GM23338 (cell line): ENCODE results near the gene ACTR8. TPM values are rescaled to one million over a fixed set of nuclear protein-coding genes. Genes with fewer than 3 reads are reported as not detected.

ENCODE experiments used
- ATAC-seq: fragments of 200-7000 bp; cut with Tn5 transposase; 3 replicates; pipeline ENCODE4 v1.9.1; 2020
- DNase-seq: peaks from one replicate; pipeline ENCODE4 v3.0.0-alpha.2; 2015; ENCODE audit warnings: low spot score
- H2AFZ ChIP-seq: fragments of 200-600 bp; sonication (generic); 2 replicates; pipeline ENCODE4 v1.8.0; 2016; ENCODE audit warnings: antibody characterized with exemption, mild to moderate bottlenecking, moderate library complexity
- H3F3A ChIP-seq: fragments of 200-600 bp; sonication (generic); replicated peaks from 2 replicates; pipeline ENCODE4 v1.8.0; 2017; ENCODE audit warnings: antibody characterized with exemption, mixed run types, low read depth
- H3K27ac ChIP-seq: fragments of 200-600 bp; sonication (generic); 2 replicates; pipeline ENCODE4 v1.6.1; 2016; ENCODE audit warnings: low read depth
- H3K27me3 ChIP-seq: fragments of 200-600 bp; sonication (generic); 2 replicates; pipeline ENCODE4 v1.8.0; 2016; ENCODE audit warnings: mild to moderate bottlenecking, mixed run types, moderate library complexity; ENCODE audit not compliant: insufficient read depth
- H3K36me3 ChIP-seq: fragments of 200-600 bp; sonication (generic); 2 replicates; pipeline ENCODE4 v1.8.0; 2016; ENCODE audit warnings: mild to moderate bottlenecking; ENCODE audit not compliant: insufficient read depth
- H3K4me1 ChIP-seq: fragments of 200-600 bp; sonication (generic); 2 replicates; pipeline ENCODE4 v1.8.0; 2016; ENCODE audit warnings: mild to moderate bottlenecking, moderate library complexity; ENCODE audit not compliant: insufficient read depth
- H3K4me2 ChIP-seq: fragments of 200-600 bp; sonication (generic); 2 replicates; pipeline ENCODE4 v1.7.1; 2017; ENCODE audit warnings: mixed run types
- H3K4me3 ChIP-seq: fragments of 200-600 bp; sonication (generic); 2 replicates; pipeline ENCODE4 v1.6.1; 2016; ENCODE audit warnings: mixed run types
- H3K79me2 ChIP-seq: fragments of 200-600 bp; sonication (generic); replicated peaks from 2 replicates; pipeline ENCODE4 v1.8.0; 2017; ENCODE audit warnings: mild to moderate bottlenecking; ENCODE audit not compliant: insufficient read depth
- H3K9me2 ChIP-seq: fragments of 200-600 bp; sonication (generic); 2 replicates; pipeline ENCODE4 v1.8.0; 2017; ENCODE audit not compliant: insufficient read depth
- H4K20me1 ChIP-seq: fragments of 200-600 bp; sonication (generic); replicated peaks from 2 replicates; pipeline ENCODE4 v1.8.0; 2017; ENCODE audit warnings: mild to moderate bottlenecking; ENCODE audit not compliant: insufficient read depth
- H3K27ac Mint-ChIP-seq: 2 replicates; pipeline ENCODE4 v1.8.0; 2020; ENCODE audit warnings: inconsistent platforms, mild to moderate bottlenecking, moderate library complexity, mixed read lengths
- H3K27me3 Mint-ChIP-seq: 3 replicates; pipeline ENCODE4 v1.8.0; 2022; ENCODE audit warnings: low read depth, mild to moderate bottlenecking, moderate library complexity, mixed read lengths, inconsistent platforms; ENCODE audit not compliant: insufficient read depth, poor library complexity
- H3K36me3 Mint-ChIP-seq: 3 replicates; pipeline ENCODE4 v1.8.0; 2021; ENCODE audit warnings: low read depth, mild to moderate bottlenecking, inconsistent platforms, moderate library complexity, mixed read lengths
- H3K4me1 Mint-ChIP-seq: 3 replicates; pipeline ENCODE4 v1.8.0; 2020; ENCODE audit warnings: mild to moderate bottlenecking, inconsistent platforms, mixed read lengths
- H3K4me3 Mint-ChIP-seq: 3 replicates; pipeline ENCODE4 v1.8.0; 2021; ENCODE audit warnings: moderate library complexity, mild to moderate bottlenecking, inconsistent platforms, mixed read lengths
- H3K9me3 Mint-ChIP-seq: 3 replicates; pipeline ENCODE4 v1.8.0; 2020; ENCODE audit warnings: moderate library complexity, mild to moderate bottlenecking, inconsistent platforms, mixed read lengths
- ETS1 ChIP-seq: IDR thresholded peaks from 2 replicates; pipeline ENCODE4 v1.6.1; 2016; ENCODE audit warnings: antibody characterized with exemption
- JUNB ChIP-seq: IDR thresholded peaks from one replicate; pipeline ENCODE4 v1.6.1; 2016; ENCODE audit warnings: antibody characterized with exemption; ENCODE audit not compliant: unreplicated experiment
- POLR2AphosphoS5 ChIP-seq: IDR thresholded peaks from 2 replicates; pipeline ENCODE4 v1.6.1; 2016; ENCODE audit warnings: antibody characterized with exemption, low read depth
- REST ChIP-seq: IDR thresholded peaks from one replicate; pipeline ENCODE4 v1.6.1; 2018; ENCODE audit warnings: antibody characterized with exemption; ENCODE audit not compliant: unreplicated experiment
- ZNF331 ChIP-seq: fragments of 250-450 bp; sonication (Bioruptor Pico); IDR thresholded peaks from 2 replicates; pipeline ENCODE4 v1.5.0; 2020; ENCODE audit warnings: low read depth, mild to moderate bottlenecking, moderate library complexity
- ZNF462 ChIP-seq: fragments of 250-450 bp; sonication (Bioruptor Pico); IDR thresholded peaks from 2 replicates; pipeline ENCODE4 v1.5.0; 2020; ENCODE audit warnings: mild to moderate bottlenecking, moderate library complexity
- polyA plus RNA-seq: library from polyadenylated mRNA; unstranded; fragments of >200 nt; fragmentation: Nextera tagmentation; extraction: Ambion mirVana; gene quantifications from 2 replicates; pipeline ENCODE4 v1.2.1, GENCODE V29; 2016
- total RNA-seq: library from RNA; depleted of rRNA; stranded (reverse); fragments of >200 nt; shearing (Covaris generic); gene quantifications from 2 replicates; pipeline ENCODE4 v1.2.3, GENCODE V29; 2014

ACTR8 gene
- total and polyA plus RNA-seq, 2 experiments from 2014 or later = 19.8 to 23.0 TPM

GRCh38 chr3:53863145-53863544, 18.8 kb downstream of the ACTR8 start:
- TF ChIP-seq ZNF331 (CRISPR knock-in tag) (no peak), REST (no peak), ETS1 (no peak), ZNF462 (no peak), POLR2AphosphoS5 (no peak), JUNB (no peak)
- H3K4me2 ChIP-seq = no peak overlapping the region
- H3K4me1 Mint-ChIP-seq = no peaks in the 10 kb centered on the region
- ATAC-seq = no peak
- no peaks in the 10 kb centered on the region for H3K9me2 ChIP-seq
- H4K20me1 ChIP-seq = peaks cover 9% of the 10 kb centered on the region; the same call in 1 of the 2 replicates
- no peaks in the 10 kb centered on the region for H3K4me1 ChIP-seq
- H3K36me3 ChIP-seq = peaks cover 5% of the 10 kb centered on the region; the same call in 1 of the 2 replicates
- H3K27ac Mint-ChIP-seq = no peak overlapping the region
- H3K4me3 ChIP-seq = no peak overlapping the region
- H3K27ac ChIP-seq = no peak overlapping the region
- H3K27me3 ChIP-seq = no peaks in the 10 kb centered on the region
- no peak overlapping the region for H3K4me3 Mint-ChIP-seq
- no peaks in the 10 kb centered on the region for H3F3A ChIP-seq
- peaks cover 1% of the 10 kb centered on the region; the same call in 1 of the 2 replicates for H3K79me2 ChIP-seq
- H3K27me3 Mint-ChIP-seq = no peaks in the 10 kb centered on the region
- DNase-seq = no peak
- no peak overlapping the region for H2AFZ ChIP-seq
- no peaks in the 10 kb centered on the region for H3K9me3 Mint-ChIP-seq
- peaks cover 39% of the 10 kb centered on the region for H3K36me3 Mint-ChIP-seq
